Fibroblast of skin of back (primary cell): ENCODE data around the gene CDC42EP3.

Experiments
- DNase-seq: peaks from one replicate; pipeline ENCODE4 v3.0.0-alpha.2; 2013

Gene CDC42EP3

DNA sequence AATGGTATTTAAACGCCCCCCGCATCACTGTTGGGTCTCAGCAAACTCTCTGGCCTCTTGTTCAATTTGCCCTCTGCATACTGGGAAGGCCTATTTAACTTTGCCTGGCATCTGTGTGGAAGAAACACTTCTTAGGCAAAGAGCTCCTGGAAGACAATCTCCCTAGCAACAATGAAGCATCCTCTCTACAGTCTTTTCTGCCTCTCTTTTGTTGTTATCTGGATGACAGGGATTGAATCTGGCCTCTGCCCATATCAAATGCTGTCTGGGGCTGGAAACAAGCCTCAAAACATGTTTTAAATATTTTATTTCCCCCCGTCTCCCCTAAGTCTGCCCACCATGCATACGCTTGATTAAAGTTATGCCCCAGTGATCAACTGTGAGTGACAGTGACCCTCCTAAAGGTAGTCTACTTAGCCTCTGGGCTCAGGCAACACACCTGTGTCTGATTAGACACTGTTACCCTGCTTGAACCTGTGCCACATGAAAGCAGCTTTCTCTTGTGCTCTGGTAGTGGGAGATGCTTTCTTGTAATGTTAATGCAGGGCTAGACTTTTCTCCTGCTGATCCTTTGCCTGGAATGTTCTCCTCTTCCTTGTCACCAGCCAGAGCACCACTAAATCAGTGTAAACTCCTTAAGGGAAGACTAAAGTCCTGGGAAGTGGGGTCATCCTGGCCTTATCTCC lies 34.9 kb downstream of the CDC42EP3 start:
- DNase-seq: no peak

DNA sequence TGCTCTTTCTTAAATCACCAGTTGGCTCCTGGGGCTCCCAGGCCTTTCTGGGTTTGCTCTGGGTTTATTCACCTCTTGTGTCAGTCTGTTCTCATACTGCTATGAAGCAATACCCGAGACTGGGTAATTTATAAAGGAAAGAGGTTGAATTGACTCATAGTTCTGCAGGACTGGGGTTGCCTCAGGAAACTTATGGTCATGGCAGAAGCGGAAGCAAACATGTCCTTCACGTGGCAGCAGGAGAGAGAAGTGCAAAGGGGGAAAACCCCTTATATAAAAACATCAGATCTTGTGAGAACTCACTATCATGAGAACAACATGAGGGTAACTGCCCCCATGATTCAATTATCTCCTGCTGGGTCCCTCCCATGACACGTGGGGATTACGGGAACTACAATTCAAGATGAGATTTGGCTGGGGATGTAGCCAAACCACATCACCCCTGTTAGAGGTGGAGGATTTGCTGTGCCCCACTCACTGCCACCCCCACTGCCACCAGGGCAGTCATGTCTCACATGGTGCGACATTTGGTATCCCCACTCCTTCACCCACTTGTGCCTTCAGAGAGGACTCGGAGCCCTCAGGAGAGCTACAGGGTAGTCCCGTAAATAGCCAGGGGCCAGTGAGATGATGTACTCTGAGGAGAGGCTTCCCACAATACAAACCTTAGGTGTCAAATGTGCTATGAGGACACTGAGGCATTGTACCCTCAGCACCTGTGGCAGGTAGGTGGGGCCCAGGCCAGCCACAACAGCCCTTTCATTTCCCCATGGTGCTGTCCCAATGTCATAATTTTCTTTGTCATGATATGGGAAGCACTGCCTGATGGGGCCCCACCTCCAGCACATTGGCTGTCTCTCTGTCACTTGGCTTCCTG lies 35.7 kb downstream of the CDC42EP3 start:
- peak; percentile 66 for DNase-seq

DNA sequence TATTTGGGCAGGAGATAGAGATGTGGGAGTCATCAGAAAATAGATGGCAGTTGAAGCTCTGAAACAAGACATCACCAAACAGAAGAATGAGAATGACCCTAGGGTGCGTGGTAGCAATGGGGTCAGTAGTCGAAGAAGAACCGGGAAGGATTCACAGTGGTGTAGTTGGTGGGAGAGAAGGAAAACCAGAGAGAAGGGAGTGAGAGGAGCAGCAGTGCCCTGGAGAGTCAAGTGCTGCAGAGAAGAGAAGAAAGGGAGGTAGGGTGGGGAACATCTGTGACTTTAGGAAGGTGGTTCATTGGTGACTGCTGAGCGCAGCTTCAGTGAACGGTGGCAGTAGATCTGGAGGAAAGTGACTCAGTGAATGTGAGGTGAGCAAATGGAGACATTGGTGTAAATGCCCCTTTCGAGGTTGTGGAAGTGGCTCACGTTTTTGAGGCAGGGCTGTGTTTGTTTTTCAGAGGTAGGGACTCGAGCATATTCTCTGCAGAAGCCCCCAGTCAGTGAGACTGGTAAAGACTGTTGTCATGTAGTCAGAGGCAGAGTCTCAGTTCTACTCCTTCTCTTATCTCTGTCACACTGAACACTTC lies 36.4 kb downstream of the CDC42EP3 start:
- no peak for DNase-seq

DNA sequence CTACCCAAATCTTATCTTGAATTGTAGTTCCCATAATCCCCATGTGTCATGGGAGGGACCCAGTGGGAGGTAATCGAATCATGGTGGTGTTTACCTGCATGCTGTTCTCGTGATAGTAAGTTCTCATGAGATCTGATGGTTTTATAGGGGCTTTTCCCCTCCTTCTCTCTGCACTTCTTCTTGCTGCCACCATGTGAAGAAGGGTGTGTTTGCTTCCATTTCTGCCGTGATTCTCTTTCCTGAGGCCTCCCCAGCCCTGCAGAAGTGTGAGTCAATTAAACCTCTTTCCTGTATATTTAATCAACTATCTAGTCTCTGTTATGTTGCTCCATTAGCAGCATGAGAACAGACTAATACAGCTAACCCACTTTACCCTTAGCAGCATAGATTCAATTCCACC lies 37.6 kb downstream of the CDC42EP3 start:
- DNase-seq: no peak

DNA sequence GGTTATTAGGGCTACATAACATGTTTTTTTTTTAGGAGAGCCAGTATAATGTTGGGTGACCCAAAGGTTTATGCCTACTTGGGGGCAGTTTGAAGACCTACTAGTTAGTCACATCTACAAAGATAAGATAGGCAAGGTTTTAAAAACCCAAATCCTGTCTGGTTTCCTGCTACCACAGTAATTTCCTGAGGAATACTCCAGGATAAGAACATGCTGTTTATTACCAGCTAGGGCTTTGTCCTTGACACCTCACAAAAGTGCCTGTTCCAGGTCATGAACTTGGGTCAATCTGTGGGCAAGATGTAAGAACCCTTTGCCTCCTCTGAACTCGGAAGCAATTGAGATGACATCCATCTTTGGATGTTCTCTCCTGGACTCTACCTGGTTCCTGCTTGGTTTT lies 38.2 kb downstream of the CDC42EP3 start:
- no peak for DNase-seq

DNA sequence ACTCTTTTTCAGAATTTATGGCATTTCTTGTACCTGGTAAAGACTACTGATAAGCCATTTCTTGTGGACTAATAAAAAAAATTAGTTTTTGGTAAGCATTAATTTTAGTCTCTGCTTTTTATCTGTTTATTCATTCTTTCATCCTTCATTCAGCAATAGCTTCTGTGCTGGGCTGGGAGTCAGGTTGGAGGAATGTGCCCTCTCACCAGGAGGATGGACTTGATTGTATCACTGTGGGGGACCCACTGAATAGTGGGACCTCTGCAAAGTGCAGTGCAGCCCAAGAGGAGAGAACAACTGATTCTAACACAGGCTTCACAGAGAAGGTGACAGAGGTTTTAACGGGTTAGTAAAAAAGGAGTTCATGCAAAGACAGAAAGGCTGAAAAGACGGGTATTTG lies 39.1 kb downstream of the CDC42EP3 start:
- DNase-seq: no peak

DNA sequence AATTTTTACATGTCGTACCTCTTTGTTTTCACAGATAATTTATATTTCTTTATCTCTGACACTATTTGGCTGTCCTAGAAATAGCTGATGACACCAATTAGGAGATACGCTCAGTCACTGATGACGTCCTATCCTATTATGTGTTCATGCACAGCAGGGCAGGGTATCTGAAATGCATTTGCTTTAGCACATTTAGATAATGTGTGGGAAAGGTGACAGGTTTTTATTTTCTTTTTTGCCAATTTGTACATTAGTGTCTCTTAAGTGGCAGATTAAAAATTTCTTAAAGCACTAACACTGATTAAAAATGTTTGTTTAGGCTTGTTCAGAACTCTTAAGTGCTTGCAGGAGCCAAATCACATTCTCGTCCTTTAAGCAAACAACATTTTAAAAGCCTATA lies 39.7 kb downstream of the CDC42EP3 start:
- no peak for DNase-seq

DNA sequence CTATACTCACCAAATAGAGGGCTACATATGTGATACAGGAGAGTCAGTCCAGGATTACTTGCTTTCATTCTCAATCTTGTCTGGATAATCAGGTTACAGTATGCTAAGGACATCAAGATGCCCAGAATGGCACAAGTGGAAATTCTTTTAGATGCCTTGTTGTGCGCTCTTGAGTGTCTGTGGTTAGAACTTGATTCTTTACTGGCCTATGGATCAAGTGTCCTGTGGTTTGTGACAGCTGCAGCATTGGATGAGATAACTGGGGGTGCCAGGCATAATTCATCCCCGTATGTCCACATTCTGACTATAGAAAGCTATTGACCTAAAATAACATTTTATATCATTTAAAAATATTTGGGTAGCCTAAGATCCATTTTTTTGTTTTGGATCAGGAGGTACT lies 40.1 kb downstream of the CDC42EP3 start:
- no peak for DNase-seq

DNA sequence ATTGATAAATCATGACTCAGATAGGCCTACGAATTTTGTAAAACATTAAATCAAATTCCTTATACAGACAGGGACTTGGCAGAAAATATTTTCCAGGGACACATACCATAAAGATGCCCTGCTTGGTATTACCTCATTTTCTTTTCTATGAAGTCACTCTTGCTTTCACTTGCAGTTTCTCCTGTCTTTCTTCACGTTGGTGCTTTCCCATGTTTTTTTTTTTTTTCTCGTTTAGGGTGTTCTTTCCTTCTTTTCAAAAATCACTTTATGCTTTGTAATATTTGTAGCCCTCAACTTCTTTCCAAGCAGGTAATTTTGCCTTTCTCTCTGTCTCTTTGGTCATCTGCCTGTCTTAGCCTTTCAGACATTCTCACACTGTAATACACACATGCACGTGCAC lies 40.7 kb downstream of the CDC42EP3 start:
- no peak for DNase-seq

DNA sequence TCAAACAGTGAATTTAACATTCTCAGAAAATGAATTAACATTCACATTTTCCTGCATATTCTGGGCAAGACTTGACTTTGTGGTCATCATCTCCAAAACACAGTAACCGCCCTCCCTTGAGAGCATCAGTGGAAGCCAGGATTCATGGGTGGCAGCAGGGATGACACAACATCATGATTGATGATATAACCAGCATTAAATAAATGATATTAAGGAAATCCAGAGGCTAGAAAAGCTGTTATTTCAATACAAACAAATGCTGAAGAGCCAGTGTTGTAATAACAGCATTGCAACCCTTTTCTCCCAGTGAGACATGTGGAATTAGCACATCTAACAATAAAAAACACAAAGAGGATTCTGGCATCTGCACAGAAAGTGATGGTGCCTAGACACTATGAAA lies 41.1 kb downstream of the CDC42EP3 start:
- DNase-seq: peak; percentile 71

DNA sequence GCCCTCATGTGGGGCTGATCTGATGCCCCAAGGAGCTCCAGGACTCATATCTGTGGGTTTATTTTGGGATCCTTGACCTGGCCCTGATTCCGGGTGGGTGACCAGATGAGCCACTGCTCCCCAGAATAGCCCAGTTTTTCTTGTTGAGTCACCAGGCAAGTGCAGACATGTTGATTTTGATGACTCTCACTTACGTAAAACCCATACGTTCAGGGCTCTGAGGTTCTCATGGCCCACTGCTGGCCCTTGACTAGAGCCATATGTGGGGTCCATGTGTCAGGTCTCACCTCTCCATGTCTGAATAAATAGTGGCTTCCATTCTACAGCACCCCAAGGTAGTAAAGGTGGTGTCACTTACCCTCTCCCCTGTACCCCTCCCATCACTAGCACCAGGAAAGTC lies 41.9 kb downstream of the CDC42EP3 start:
- peak; percentile 71 for DNase-seq

DNA sequence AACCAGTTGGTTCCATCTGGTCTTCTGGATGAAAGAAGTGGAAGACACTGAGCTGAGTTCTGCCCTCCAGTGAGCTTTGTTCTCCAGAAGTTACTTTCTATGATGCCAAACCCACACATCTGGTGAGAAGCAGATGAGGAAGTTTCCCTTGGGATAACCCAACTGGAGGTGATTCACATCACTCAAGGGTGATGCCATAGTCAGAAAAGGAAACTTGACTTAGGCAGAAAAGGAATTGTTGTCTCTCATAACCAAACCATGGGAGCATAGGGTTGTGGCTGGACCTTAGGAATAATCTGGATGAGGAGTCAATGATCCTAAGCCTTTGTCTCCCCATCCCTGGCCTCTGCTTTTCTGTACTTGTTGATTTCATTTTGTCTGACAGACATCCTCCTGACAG lies 43.7 kb downstream of the CDC42EP3 start:
- peak; percentile 74 for DNase-seq

DNA sequence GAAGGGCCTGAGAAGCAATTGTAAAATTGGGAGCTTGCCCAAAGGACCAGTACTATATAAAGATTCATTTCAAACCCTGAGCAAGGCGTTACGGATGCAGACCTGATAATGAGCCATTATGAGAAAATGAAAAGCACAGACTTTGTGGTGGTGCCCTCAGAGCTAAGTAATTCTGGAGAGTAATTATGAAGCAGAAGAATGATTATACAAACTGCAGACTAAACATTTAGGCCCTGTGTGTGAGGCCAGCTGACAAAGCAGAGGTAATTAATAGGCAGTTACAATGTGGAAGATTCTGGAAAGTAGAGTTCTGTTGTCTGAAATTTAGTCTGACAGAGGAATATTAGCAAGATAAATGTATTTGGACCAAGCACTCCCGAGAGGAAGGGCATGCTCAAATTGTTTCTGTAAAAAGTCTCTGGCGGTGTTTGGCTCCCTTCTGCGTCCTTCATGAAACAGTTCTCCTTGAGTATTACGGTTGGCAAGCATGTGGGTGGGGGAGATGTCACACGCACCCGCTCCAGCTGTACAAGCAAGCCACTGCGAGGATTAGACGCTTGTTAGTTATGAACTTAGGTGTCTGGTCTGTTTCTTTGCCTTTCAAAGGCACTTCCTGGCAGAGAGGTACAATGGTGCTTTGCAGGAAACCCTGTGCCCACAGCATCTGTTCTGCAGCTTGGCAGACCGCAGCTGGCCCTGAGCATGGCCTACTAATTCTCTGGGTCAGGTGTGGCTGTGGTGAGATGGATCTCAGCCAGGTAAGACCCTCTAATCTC lies 45.5 kb downstream of the CDC42EP3 start:
- DNase-seq: no peak

DNA sequence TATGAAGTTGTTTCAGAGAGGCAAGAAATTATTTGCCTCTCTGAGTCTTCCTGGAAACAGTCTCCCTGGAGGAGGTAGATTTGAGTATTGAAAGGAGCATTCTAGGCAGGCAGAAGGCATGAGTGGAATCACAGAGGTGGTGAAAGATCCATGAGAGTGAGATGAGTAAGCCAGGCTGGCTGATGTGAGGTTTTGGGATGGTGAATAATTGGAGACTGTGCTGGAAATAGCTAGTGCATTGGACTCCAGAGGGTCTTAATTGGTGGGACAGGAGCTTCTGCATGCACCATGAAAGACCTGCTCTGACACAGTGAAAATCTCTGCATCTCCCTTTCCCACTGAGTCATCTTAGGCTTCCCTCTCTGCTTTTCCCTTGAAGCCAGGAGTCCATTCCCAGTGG lies 46.3 kb downstream of the CDC42EP3 start:
- DNase-seq: peak; percentile 91

DNA sequence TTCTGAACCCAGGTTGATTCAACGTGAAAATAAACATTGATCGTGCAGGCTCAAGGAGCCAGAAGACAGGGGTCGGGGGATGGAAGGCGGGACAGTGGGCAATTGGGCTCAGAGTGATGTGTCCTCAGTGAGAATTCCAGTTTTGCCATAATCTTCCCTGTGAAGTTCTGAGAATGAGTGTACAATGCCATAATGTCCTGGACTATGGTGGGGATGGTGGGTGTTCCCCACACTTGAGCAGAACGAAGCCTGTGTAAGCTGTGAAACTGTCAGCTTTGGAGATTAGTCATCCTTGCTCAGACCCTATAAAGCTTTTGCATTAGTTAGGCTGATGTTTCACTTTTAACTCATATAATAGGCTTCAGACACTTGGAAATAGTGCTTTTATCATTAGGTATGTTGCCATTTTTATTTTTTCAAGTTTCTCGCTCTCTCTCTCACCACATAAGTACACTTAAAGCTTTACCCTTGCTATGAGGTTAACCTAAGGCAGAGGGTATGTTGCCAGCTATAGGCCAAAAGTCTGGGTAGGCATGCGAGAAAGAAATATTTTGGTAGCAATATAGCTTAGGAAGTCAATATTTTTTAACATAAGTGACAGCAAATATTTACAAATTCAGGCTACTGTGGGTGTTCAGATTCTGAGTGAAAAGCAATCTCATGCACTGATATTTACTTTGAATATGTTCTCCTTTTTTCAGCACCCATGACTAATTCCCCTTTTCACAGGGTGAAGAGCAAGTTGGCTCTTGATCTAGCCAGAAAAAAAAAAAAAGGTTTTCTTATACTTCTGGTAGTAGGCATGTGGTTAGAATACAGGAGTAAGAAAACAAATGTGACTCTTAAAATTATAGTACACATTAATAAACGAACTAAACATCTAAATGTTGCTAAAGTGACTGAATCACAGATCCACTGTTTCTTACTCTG lies 47.2 kb downstream of the CDC42EP3 start:
- peak; percentile 90 for DNase-seq

DNA sequence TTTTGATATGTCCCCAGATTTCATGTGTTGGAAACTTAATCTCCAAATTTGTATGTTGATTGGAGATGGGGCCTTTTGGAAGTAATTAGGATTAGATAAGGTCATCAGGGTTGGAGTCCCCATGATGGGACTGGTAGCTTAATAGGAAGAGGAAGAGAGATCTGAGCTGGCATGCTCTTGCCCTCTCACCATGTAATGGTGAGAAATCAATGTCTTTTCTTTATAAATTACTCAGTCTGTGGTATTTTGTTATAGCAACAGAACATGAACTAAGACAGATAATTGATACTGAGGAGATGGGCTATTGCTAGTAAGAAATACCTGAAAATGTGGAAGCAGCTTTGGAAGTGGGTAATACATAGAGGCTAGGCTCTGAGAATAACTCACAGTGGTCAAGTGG lies 48.0 kb downstream of the CDC42EP3 start:
- DNase-seq: no peak

DNA sequence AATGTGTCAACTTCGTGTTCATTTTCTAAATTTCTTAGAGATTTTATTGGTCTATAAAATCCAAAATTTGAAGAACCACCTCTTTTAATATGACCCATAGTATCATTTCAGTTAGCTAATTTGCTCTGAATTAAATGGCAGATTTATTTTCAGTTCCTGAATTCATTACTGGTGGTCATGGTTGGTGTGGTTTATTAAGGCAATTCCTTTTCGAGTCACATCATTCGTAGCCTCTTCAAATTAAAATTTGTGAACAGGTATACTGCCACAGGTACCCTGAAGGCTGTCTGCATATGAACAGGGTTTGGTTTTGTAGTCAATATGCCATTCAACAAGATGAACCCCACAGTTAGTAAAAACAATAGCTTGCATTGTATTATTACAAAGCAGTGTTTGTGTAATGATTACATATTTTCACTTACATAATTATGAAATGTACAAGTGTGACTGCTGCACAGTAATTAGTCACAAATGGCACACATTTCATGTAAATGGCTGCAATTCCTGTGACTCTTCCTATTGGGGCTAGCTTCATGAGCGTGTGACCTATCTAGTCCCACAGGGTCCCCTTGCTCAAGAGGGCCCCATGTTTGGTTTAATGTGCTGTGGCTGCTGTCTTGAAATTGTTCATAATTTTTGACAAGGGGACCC lies 48.9 kb downstream of the CDC42EP3 start:
- no peak for DNase-seq

DNA sequence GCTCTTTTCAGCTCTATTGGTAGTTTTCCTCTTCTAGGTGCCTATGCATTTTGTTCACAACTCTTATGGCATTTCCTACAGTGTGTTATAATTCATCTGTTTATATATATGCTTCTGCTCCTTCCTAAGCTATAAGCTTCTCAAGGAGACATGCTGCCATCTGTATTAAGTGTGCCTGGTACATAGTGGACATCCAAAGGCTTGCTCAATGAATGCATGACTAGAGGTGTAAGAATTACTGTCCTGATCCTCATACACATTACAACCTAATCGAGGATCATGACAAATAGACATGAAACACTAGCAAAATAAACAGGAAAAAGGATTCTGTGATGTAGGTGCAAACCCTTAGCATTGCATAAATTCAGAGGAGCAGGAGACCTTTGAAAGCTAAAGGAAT lies 50.2 kb downstream of the CDC42EP3 start:
- no peak for DNase-seq

DNA sequence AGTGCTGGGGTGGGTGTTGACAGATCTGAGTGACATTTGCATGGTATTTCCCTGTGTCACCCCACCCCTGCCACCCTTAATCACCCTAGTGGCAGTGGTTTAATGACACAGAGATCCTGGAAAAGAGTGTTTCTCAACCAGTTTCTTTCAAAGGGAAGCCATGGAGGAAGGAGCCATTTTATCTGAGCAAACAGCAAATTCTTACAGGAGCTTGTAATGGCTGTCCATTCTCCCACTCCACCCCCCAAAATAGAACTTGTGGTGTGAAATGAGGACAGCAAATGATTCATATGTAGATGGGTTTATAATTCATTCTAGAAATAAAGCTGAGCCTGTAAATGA lies 51.5 kb downstream of the CDC42EP3 start:
- DNase-seq: peak; percentile 52

DNA sequence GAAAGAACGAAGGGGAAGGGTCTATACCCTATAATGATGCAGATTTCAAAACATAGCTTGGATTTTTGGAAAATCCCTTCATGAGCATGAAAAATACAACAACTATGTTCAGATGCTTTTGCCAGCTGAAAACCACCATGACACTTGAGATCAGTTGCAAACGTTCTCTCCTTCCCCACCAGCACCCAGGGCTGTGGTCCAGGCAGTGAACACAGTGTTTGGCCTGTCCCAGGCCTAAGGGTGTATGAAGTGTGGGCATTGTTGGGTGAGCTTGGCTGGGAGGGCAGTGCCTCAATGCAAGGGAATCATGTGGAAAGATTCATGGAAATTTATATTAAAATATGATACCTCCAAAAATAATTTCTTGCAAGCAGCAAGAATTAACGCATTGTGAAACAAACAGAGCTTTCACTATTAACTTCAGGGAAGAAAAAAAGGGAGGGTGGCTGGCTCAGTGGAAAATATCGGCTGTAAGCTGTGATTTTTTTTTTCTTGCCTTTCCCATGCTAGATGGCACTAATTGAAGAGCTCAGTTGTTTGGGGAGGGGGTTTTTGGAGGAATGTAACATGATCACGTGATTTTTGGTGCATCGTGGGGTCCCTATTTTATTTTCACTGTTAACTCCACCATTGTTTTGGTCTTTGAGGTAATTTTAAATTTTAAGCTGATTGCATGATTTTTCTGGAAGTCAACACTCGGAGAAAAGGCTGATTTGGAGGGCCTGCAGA lies 52.0 kb downstream of the CDC42EP3 start:
- DNase-seq: no peak

DNA sequence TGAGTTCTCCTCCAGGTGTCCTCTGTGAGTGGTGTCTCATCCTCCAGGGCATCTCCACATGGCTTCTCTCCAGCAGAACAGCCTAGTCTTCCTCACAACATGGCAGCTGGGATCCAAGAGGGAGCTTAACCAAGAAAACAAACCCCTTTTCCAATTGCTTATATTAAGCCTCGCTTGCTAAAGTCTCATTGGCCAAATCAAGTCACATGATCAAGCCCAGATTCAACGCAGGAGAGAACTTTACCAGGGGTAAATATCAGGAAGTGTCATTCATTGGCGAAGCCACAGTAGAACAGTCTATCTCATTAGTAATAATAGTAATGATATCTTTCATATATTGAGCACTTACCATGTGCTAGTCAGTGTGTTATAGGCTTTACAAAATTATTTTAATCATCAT lies 53.1 kb downstream of the CDC42EP3 start:
- DNase-seq: no peak
